Measurements from ENCODE around the gene RCOR3. TPM values are rescaled to one million over a fixed set of nuclear protein-coding genes. Genes with fewer than 3 reads are reported as not detected.
A peak's percentile ranks its signal among the peaks of the same experiment; 100 is the strongest.

Gene RCOR3
- total RNA-seq (2014; rRNA removed; shearing (Covaris generic)) (11.4 and 13.8 TPM in 2 replicates), polyA plus RNA-seq (2016; fragmentation: Nextera tagmentation; extraction: Ambion mirVana) (21.7 and 25.8 TPM in 2 replicates)

DNA sequence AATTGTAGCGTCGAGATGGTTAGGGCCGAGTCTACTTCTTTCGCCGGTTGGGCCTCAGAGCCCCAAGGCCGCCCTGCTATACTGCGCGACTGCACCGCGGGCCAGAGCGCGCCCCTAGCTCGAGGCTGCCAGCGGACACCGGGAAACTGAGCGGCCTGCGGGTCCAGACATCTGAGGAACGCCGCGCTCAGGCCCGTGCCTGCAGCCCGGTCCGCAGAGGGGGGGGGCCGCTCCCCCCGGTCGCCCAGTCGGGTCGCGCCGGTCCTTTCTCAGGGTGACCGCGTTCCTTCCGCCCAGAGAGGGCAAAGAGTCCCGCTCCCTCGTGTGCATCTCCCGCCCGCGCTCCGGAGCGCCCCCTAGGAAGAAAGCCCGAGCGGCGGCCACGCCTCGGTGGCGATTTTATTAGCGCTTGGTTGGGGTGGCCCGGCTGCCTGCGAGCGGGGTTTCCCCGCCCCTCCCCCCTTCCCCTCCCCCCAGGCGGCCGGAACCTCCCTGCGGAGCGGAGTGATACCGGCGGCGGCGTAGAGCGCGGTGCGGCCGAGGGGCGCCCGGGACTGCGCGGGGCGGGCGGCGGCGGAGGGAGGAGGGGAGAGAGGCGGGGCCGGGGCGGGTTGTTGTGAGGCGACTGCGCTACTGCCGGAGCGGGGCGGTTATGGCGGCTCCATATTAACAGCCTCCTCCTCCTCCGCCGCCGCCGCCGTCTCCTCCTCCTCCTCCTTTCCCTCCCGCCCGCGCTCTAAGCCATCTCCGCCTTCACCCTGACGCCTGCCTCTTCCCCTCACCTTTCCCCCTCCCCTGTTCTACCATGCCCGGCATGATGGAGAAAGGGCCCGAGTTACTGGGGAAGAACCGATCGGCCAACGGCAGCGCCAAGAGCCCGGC is at the start of gene RCOR3:
Gene RCOR3 (plus strand): TSS at position 611 of the 882 bp plus-strand sequence. CDS start 195 bp downstream, at position 806.
- H3K4me1 ChIP-seq (ENCODE audit: insufficient read depth), result peaks cover 11% of the 10 kb centered on the region
- 0 to 1% methylated on average over 46 to 64 of the region's 97 CpGs for WGBS, 2 experiments (ENCODE audit: low coverage in 1 of 2, low lambda C conversion rate in 2 of 2, missing lambda C conversion rate in 2 of 2)
- 0 out of 2 replicates have a peak, but pooled peaks cover 4% of the 10 kb centered on the region for H3K36me3 ChIP-seq (ENCODE audit: low read depth)
- H3K9me3 ChIP-seq (ENCODE audit: low read depth), result no peaks in the 10 kb centered on the region
- no peaks in the 10 kb centered on the region for H3K27me3 ChIP-seq (replicated peaks; ENCODE audit: insufficient read depth)
- in situ Hi-C loops (cut with MboI), result no loop called here
- TF ChIP-seq EZH2 (IDR thresholded peaks at IDR 0.05; ENCODE audit: insufficient read depth, poor library complexity, severe bottlenecking) (no peak), EZH2phosphoT487 (IDR thresholded peaks at IDR 0.05; ENCODE audit: insufficient read depth, low read depth) (no peak)
- no peaks in the 10 kb centered on the region for H3K9me2 ChIP-seq (ENCODE audit: insufficient read depth)
- H3F3A ChIP-seq (ENCODE audit: insufficient read depth), result peaks cover 24% of the 10 kb centered on the region
- H3K4me3 ChIP-seq, result peak within 1 kb of the TSS; percentile 88
- peaks cover 44% of the 10 kb centered on the region for H3K79me2 ChIP-seq (ENCODE audit: insufficient read depth)
- peak within 1 kb of the TSS; percentile 94 for H3K9ac ChIP-seq
- peak; percentile 95 for DNase-seq
- H4K20me1 ChIP-seq (ENCODE audit: insufficient read depth), result 0 out of 2 replicates have a peak, but pooled peaks cover 2% of the 10 kb centered on the region
- peak within 1 kb of the TSS; percentile 94 for H2AFZ ChIP-seq
- H3K4me2 ChIP-seq (ENCODE audit: unreplicated experiment), result peak within 1 kb of the TSS; percentile 95
- H3K27ac ChIP-seq, result peak within 1 kb of the TSS; percentile 92

GRCh38 chr1:211210052-211210451 is 49.1 kb upstream of the RCOR3 start:
- Histone ChIP-seq H2AFZ (no peak overlapping the region), H3F3A (ENCODE audit: insufficient read depth) (no peaks in the 10 kb centered on the region), H3K9me2 (ENCODE audit: insufficient read depth) (no peaks in the 10 kb centered on the region), H3K4me1 (ENCODE audit: insufficient read depth) (no peaks in the 10 kb centered on the region), H3K9ac (no peak overlapping the region), H3K9me3 (ENCODE audit: low read depth) (no peaks in the 10 kb centered on the region), H4K20me1 (ENCODE audit: insufficient read depth) (no peaks in the 10 kb centered on the region), H3K36me3 (ENCODE audit: low read depth) (no peaks in the 10 kb centered on the region), H3K79me2 (ENCODE audit: insufficient read depth) (no peaks in the 10 kb centered on the region), H3K4me2 (ENCODE audit: unreplicated experiment) (no peak overlapping the region), H3K27ac (no peak overlapping the region), H3K4me3 (no peak overlapping the region), H3K27me3 (replicated peaks; ENCODE audit: insufficient read depth) (no peaks in the 10 kb centered on the region)
- DNase-seq, result no peak
- TF ChIP-seq EZH2 (IDR thresholded peaks at IDR 0.05; ENCODE audit: insufficient read depth, poor library complexity, severe bottlenecking) (no peak), EZH2phosphoT487 (IDR thresholded peaks at IDR 0.05; ENCODE audit: insufficient read depth, low read depth) (no peak)
- in situ Hi-C loops (cut with MboI), result no loop called here
- 70 to 81% methylated on average over 5 of the region's 5 CpGs for WGBS, 2 experiments (ENCODE audit: low coverage in 1 of 2, low lambda C conversion rate in 2 of 2, missing lambda C conversion rate in 2 of 2)

DNA sequence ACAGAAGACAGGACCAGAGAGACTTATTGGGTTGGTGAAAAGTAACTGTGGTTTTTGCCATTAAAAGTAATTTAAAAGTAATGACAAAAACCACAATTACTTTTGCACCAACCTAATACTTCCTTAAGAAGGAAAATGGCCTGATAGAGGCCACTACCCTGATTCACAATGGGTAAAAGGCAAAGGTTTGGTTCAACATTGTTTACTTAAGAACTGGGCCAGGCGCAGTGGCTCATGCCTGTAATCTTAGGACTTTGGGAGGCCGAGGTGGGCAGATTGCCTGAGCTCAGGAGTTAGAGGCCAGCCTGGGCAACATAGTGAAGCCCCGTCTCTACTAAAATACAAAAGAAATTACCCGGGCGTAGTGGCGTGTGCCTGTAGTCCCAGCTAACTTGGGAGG is 48.2 kb upstream of the RCOR3 start:
- Histone ChIP-seq H3K4me3 (no peak overlapping the region), H3K4me1 (ENCODE audit: insufficient read depth) (no peaks in the 10 kb centered on the region), H3K27me3 (replicated peaks; ENCODE audit: insufficient read depth) (no peaks in the 10 kb centered on the region), H2AFZ (no peak overlapping the region), H4K20me1 (ENCODE audit: insufficient read depth) (no peaks in the 10 kb centered on the region), H3K9ac (no peak overlapping the region), H3K9me2 (ENCODE audit: insufficient read depth) (no peaks in the 10 kb centered on the region), H3K9me3 (ENCODE audit: low read depth) (no peaks in the 10 kb centered on the region), H3K36me3 (ENCODE audit: low read depth) (no peaks in the 10 kb centered on the region), H3K79me2 (ENCODE audit: insufficient read depth) (no peaks in the 10 kb centered on the region), H3K27ac (no peak overlapping the region), H3K4me2 (ENCODE audit: unreplicated experiment) (no peak overlapping the region), H3F3A (ENCODE audit: insufficient read depth) (no peaks in the 10 kb centered on the region)
- no peak for TF ChIP-seq EZH2 (IDR thresholded peaks at IDR 0.05; ENCODE audit: insufficient read depth, poor library complexity, severe bottlenecking)
- no peak for TF ChIP-seq EZH2phosphoT487 (IDR thresholded peaks at IDR 0.05; ENCODE audit: insufficient read depth, low read depth)
- no peak for DNase-seq
- in situ Hi-C loops (cut with MboI), result no loop called here
- WGBS, 2 experiments (ENCODE audit: low coverage in 1 of 2, low lambda C conversion rate in 2 of 2, missing lambda C conversion rate in 2 of 2), result 57 to 60% methylated on average over 6 of the region's 6 CpGs

- no peak overlapping the region for H3K4me3 ChIP-seq
- H3K4me2 ChIP-seq (ENCODE audit: unreplicated experiment), result no peak overlapping the region
- TF ChIP-seq EZH2 (IDR thresholded peaks at IDR 0.05; ENCODE audit: insufficient read depth, poor library complexity, severe bottlenecking), result no peak
- TF ChIP-seq EZH2phosphoT487 (IDR thresholded peaks at IDR 0.05; ENCODE audit: insufficient read depth, low read depth), result no peak
- in situ Hi-C loops (cut with MboI), result no loop called here
- H4K20me1 ChIP-seq (ENCODE audit: insufficient read depth), result no peaks in the 10 kb centered on the region
- H3K36me3 ChIP-seq (ENCODE audit: low read depth), result no peaks in the 10 kb centered on the region
- H3K9me2 ChIP-seq (ENCODE audit: insufficient read depth), result no peaks in the 10 kb centered on the region
- no peaks in the 10 kb centered on the region for H3K79me2 ChIP-seq (ENCODE audit: insufficient read depth)
- no peak overlapping the region for H2AFZ ChIP-seq
- no peaks in the 10 kb centered on the region for H3K27me3 ChIP-seq (replicated peaks; ENCODE audit: insufficient read depth)
- no peak overlapping the region for H3K9ac ChIP-seq
- no peak for DNase-seq
- no peaks in the 10 kb centered on the region for H3K9me3 ChIP-seq (ENCODE audit: low read depth)
- H3F3A ChIP-seq (ENCODE audit: insufficient read depth), result no peaks in the 10 kb centered on the region
- H3K27ac ChIP-seq, result no peak overlapping the region
- WGBS, 2 experiments (ENCODE audit: low coverage in 1 of 2, low lambda C conversion rate in 2 of 2, missing lambda C conversion rate in 2 of 2), result 41 to 42% methylated on average over 2 of the region's 2 CpGs
- H3K4me1 ChIP-seq (ENCODE audit: insufficient read depth), result no peaks in the 10 kb centered on the region
Observed at GRCh38 chr1:211213702-211214101, 45.5 kb upstream of the RCOR3 start.
